Astrocyte (in vitro differentiated cells and primary cell): ENCODE results near the gene CDYL. TPM values are rescaled to one million over a fixed set of nuclear protein-coding genes. Genes with fewer than 3 reads are reported as not detected.

Experiments
- DNase-seq: peaks from one replicate; pipeline ENCODE4 v3.0.0-alpha.2; 2010; ENCODE audit warnings: low read depth
- FAIRE-seq: peaks from 2 replicates; lab custom pipeline; 2011; peaks lifted over from hg19 to GRCh38; lab: Jason Lieb, UNC
- H2AFZ ChIP-seq: 2 replicates; pipeline ENCODE4 v1.6.0; 2012; ENCODE audit warnings: low read depth, low read length, inconsistent platforms
- H3K27ac ChIP-seq: 2 replicates; pipeline ENCODE4 v1.5.1; 2011; ENCODE audit warnings: low read depth, low read length, inconsistent platforms
- H3K27me3 ChIP-seq: 2 replicates; pipeline ENCODE4 v1.6.0; 2011; ENCODE audit warnings: low read length, inconsistent platforms; ENCODE audit not compliant: insufficient read depth
- H3K36me3 ChIP-seq: 2 replicates; pipeline ENCODE4 v1.5.1; 2011; ENCODE audit warnings: low read length, inconsistent platforms; ENCODE audit not compliant: insufficient read depth
- H3K4me1 ChIP-seq: 2 replicates; pipeline ENCODE4 v1.5.1; 2011; ENCODE audit warnings: low read length, inconsistent platforms; ENCODE audit not compliant: insufficient read depth
- H3K4me2 ChIP-seq: 2 replicates; pipeline ENCODE4 v1.6.0; 2012; ENCODE audit warnings: low read length, inconsistent platforms
- H3K4me3 ChIP-seq: 2 replicates; pipeline ENCODE4 v1.5.1; 2011; ENCODE audit warnings: low read depth, mild to moderate bottlenecking, low read length, inconsistent platforms; ENCODE audit not compliant: insufficient read depth
- H3K79me2 ChIP-seq: 2 replicates; pipeline ENCODE4 v1.6.0; 2012; ENCODE audit warnings: mild to moderate bottlenecking, low read length, inconsistent platforms; ENCODE audit not compliant: insufficient read depth
- H3K9ac ChIP-seq: 2 replicates; pipeline ENCODE4 v1.6.0; 2012; ENCODE audit warnings: mild to moderate bottlenecking, low read length, inconsistent platforms
- H3K9me3 ChIP-seq: 2 replicates; pipeline ENCODE4 v1.5.1; 2012; ENCODE audit warnings: low read depth, mild to moderate bottlenecking, low read length, inconsistent platforms; ENCODE audit not compliant: insufficient read depth
- H4K20me1 ChIP-seq: 2 replicates; pipeline ENCODE4 v1.6.0; 2012; ENCODE audit warnings: low read length, inconsistent platforms; ENCODE audit not compliant: insufficient read depth
- H3K27ac Mint-ChIP-seq: one replicate; pipeline ENCODE4 v1.8.0; 2021; ENCODE audit warnings: mild to moderate bottlenecking, mixed read lengths; ENCODE audit not compliant: unreplicated experiment
- H3K27me3 Mint-ChIP-seq: one replicate; pipeline ENCODE4 v1.8.0; 2021; ENCODE audit warnings: low read depth, mixed read lengths; ENCODE audit not compliant: unreplicated experiment
- H3K36me3 Mint-ChIP-seq: one replicate; pipeline ENCODE4 v1.8.0; 2021; ENCODE audit warnings: low read depth, mixed read lengths; ENCODE audit not compliant: unreplicated experiment
- H3K4me1 Mint-ChIP-seq: one replicate; pipeline ENCODE4 v1.8.0; 2021; ENCODE audit warnings: low read depth, mixed read lengths; ENCODE audit not compliant: unreplicated experiment
- H3K4me3 Mint-ChIP-seq: one replicate; pipeline ENCODE4 v1.8.0; 2021; ENCODE audit warnings: mild to moderate bottlenecking, moderate library complexity, mixed read lengths; ENCODE audit not compliant: unreplicated experiment
- H3K9me3 Mint-ChIP-seq: one replicate; pipeline ENCODE4 v1.8.0; 2021; ENCODE audit warnings: mild to moderate bottlenecking, mixed read lengths; ENCODE audit not compliant: unreplicated experiment
- CTCF ChIP-seq: IDR thresholded peaks from 2 replicates; pipeline ENCODE4 v1.5.1; 2011; ENCODE audit warnings: low read depth, mild to moderate bottlenecking, inconsistent platforms, low read length, moderate library complexity; ENCODE audit not compliant: insufficient read depth
- EZH2 ChIP-seq: IDR thresholded peaks from 2 replicates; pipeline ENCODE4 v1.6.1; 2012; ENCODE audit warnings: mild to moderate bottlenecking, low read length, inconsistent platforms; ENCODE audit not compliant: insufficient read depth
- total RNA-seq: library from RNA; stranded (reverse); gene quantifications from 2 replicates; pipeline ENCODE4 v1.2.1, GENCODE V29; 2021

The CDYL gene
- total RNA-seq, 1 donor from 2014 or later = 87.1 TPM

GRCh38 chr6:4856785-4857184 lies 80.6 kb downstream of the CDYL start:
- peaks cover 39% of the 10 kb centered on the region for H3K4me1 Mint-ChIP-seq
- Histone ChIP-seq H3K4me1 (peaks cover 6% of the 10 kb centered on the region), H3K9me3 (no peaks in the 10 kb centered on the region), H3K9ac (no peak overlapping the region), H2AFZ (no peak overlapping the region), H3K4me2 (no peak overlapping the region), H3K27me3 (no peaks in the 10 kb centered on the region), H3K4me3 (no peak overlapping the region), H3K79me2 (peaks cover 70% of the 10 kb centered on the region), H3K27ac (no peak overlapping the region), H3K36me3 (no peaks in the 10 kb centered on the region), H4K20me1 (peaks cover 93% of the 10 kb centered on the region)
- H3K36me3 Mint-ChIP-seq = no peaks in the 10 kb centered on the region
- H3K4me3 Mint-ChIP-seq = no peak overlapping the region
- no peak overlapping the region for H3K27ac Mint-ChIP-seq
- no peaks in the 10 kb centered on the region for H3K9me3 Mint-ChIP-seq
- DNase-seq (no peak), FAIRE-seq (no peak)
- no peak for TF ChIP-seq EZH2
- TF ChIP-seq CTCF = no peak
- no peaks in the 10 kb centered on the region for H3K27me3 Mint-ChIP-seq

DNA sequence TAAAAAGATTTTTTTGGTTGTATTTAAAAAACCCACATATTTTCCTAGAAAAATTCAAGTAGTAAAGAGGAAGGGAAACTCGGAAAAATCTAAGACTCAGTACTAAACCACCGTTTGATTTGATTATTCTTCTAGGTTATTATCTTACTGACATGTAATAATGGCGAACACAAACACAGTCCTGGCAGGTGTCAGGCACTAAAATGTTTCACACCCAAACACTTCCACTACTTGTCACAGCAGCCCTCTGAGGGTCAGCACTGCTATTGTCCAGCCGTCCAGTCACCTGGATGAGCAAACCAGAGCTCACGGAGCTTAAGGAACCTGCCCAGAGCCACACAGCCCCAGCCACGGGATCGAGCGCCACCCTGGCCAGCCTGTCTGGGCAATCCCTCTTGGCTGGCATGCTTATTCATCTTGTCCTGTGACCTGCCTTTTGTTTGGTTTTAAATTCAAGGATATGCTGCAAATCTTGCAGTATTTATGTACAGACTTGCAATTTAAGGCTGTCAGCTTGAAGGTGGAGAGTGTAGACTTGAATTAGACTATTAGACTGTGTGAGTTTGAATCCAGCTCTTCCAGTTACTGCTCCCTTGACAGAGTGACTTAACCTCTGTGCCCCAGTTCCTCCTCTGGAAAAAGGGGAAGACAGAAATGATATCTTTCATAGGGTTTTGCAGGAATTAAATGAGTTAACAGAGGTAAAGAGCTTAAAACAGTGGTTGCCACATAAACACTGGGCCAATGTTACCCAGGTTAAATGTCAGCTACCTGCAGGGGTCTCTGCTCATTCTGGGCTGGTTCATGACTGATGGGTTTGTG lies 82.2 kb downstream of the CDYL start:
- no peak overlapping the region for H2AFZ ChIP-seq
- Mint-ChIP-seq H3K4me1 (peaks cover 41% of the 10 kb centered on the region), H3K36me3 (no peaks in the 10 kb centered on the region), H3K27ac (peak overlapping the region; percentile 8), H3K4me3 (no peak overlapping the region), H3K9me3 (no peaks in the 10 kb centered on the region), H3K27me3 (no peaks in the 10 kb centered on the region)
- H3K9me3 ChIP-seq = no peaks in the 10 kb centered on the region
- FAIRE-seq (no peak), DNase-seq (no peak)
- no peaks in the 10 kb centered on the region for H3K27me3 ChIP-seq
- no peaks in the 10 kb centered on the region for H3K36me3 ChIP-seq
- H3K9ac ChIP-seq = no peak overlapping the region
- no peak overlapping the region for H3K27ac ChIP-seq
- no peak for TF ChIP-seq CTCF
- no peak for TF ChIP-seq EZH2
- peaks cover 58% of the 10 kb centered on the region for H3K79me2 ChIP-seq
- H4K20me1 ChIP-seq = peaks cover 81% of the 10 kb centered on the region
- no peak overlapping the region for H3K4me3 ChIP-seq
- H3K4me2 ChIP-seq = no peak overlapping the region
- H3K4me1 ChIP-seq = peaks cover 6% of the 10 kb centered on the region

DNA sequence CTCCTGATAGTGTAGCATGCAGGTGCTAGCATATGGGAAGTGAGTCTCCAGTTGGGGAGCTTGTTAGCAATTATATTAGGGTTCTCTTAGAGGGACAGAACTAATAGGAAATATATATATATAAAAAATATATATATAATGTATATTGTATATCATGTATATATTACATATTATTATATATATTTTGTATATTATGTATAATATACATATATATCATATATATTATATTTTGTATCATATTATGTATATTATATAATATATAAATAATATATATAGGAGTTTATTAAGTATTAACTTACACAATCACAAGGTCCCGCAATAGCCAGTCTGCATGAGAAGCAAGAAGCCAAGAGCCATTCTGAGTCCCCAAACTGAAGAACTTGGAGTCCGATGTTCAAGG lies 84.2 kb downstream of the CDYL start:
- no peaks in the 10 kb centered on the region for H3K36me3 ChIP-seq
- no peaks in the 10 kb centered on the region for H3K27me3 ChIP-seq
- H4K20me1 ChIP-seq = peaks cover 67% of the 10 kb centered on the region
- TF ChIP-seq EZH2 (no peak), CTCF (no peak)
- H3K4me3 ChIP-seq = no peak overlapping the region
- no peak overlapping the region for H3K4me2 ChIP-seq
- peaks cover 14% of the 10 kb centered on the region for H3K36me3 Mint-ChIP-seq
- H3K4me1 ChIP-seq = no peaks in the 10 kb centered on the region
- peaks cover 48% of the 10 kb centered on the region for H3K79me2 ChIP-seq
- H3K27ac ChIP-seq = no peak overlapping the region
- H3K9me3 Mint-ChIP-seq = peaks cover 2% of the 10 kb centered on the region
- peaks cover 25% of the 10 kb centered on the region for H3K4me1 Mint-ChIP-seq
- H3K9me3 ChIP-seq = no peaks in the 10 kb centered on the region
- no peak for FAIRE-seq
- H2AFZ ChIP-seq = no peak overlapping the region
- no peaks in the 10 kb centered on the region for H3K27me3 Mint-ChIP-seq
- no peak for DNase-seq
- H3K27ac Mint-ChIP-seq = no peak overlapping the region
- H3K4me3 Mint-ChIP-seq = no peak overlapping the region
- no peak overlapping the region for H3K9ac ChIP-seq
